GM12801 (cell line): ENCODE measurements around the gene SLC9A8.

ENCODE experiments used
- CTCF ChIP-seq: IDR thresholded peaks from one replicate; pipeline ENCODE4 v1.5.1; 2011; ENCODE audit warnings: control low read depth; ENCODE audit not compliant: insufficient read length; ENCODE audit errors: extremely low read depth

SLC9A8 gene

DNA sequence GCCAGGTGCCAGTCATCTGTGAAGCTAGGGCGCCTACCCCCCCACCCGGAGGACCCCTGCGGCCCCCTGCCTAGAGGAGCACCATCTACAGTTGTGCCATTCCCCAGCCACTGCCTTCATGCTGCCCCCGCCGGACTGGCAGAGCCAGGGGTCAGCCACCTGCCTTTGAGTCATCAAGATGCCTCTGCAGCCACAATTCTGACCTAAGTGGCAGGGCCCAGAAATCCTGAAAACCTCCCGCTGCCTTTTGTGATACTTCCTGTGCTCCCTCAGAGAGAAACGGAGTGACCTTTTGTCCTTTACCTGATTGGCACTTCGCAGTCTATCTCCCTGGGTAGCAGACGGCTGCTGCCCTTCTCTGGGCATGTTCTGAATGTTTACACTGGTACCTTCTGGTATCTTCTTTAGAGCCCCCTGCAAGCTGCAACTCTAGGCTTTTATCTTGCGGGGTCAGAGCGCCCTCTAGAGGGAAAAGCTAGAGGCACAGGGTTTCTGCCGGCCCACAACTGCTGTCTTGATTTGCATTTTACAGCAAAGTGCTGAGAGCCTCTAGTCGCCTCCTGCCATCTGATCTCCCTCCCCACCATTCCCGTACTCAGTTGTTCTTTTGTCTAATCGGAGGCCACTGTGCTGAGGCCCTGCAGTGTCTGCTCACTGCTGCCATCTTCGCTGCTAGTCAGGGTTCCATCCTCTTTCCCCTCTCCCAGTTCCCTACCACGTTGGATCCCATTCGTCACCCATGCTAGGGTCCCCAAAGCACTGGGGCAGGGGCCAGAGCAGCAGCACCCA, 75.8 kb downstream of the SLC9A8 start:
- no peak for TF ChIP-seq CTCF

DNA sequence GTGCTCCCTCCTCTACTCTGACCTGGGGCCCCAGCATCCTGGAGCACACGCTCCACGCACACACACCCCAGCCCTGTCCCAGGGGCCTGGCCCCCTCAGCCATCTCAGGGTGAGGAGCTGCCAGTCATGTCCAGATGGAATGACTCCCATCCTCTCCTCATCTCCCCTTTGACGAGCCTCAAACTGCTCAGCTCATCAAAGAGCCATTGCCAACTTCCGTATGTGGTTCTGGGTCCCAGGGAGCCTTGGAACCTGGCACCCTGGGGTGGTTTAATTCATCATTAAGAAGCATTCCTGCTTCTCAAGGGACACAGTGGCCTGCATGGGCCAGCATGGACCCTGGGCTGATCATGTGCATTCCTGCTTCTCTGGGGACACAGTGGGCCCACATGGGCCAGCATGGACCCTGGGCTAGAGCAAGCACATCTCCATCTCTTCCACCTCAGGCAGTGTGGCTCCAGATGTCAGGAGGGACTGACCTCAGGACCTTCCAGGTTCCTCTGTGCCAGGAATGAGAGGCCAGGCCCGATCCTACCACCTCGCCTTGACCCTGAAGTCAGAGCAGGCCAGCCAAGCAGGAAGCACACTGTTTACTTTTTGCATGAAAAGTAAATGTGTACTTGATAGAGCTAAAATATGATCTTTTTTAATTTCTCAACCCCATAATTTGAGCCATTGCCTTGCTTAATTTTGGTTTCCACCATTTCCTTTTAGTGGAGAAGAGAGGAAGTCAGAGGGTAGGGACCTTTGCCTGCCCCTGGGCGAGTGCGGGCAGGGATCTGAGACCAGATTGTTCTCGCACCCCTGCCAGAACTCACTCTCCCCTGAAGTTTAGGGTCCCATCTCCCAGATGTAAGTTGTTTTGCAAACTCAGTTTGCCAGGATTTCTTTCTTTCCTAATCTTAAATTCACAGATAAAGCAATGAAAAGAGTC, 76.6 kb downstream of the SLC9A8 start:
- no peak for TF ChIP-seq CTCF

GRCh38 chr20:49889935-49890333, 77.3 kb downstream of the SLC9A8 start:
- no peak for TF ChIP-seq CTCF

- TF ChIP-seq CTCF: no peak
These were observed 78.1 kb downstream of the SLC9A8 start for GRCh38 chr20:49890471-49891361.

GRCh38 chr20:49891476-49892110, 79.0 kb downstream of the SLC9A8 start:
- TF ChIP-seq CTCF: no peak

DNA sequence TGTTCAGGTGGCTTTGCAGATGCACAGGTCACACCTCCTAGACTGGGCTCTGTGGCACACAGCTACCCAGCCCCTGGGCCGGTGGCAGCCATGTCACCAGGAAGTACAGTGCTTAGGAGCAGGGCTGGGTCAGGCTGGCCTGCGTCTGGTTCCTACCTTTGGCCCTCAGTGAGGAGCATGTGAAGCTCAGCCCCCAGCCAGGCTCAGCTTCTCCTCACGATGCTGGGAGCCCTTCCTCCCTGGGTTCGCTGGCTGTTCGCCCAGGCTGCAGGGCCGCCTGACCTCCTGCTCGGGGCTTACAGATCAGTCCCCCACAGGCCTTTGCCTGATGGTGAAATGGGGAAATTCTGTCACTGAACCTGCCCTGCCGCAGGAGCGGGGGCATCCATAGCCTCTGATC, 79.6 kb downstream of the SLC9A8 start:
- TF ChIP-seq CTCF: no peak
